OCI-LY3 (cell line): ENCODE data around the gene CHRDL1.

Experiments
- H2AFZ ChIP-seq: fragments of 200-600, 300-600 bp; shearing (Covaris generic); 2 replicates; pipeline ENCODE4 v1.6.0; 2014; ENCODE audit warnings: antibody characterized with exemption, low read depth, low read length
- H3K27ac ChIP-seq: fragments of 200-600, 300-600 bp; sonication (generic); 2 replicates; pipeline ENCODE4 v1.5.1; 2014; ENCODE audit warnings: mild to moderate bottlenecking, low read length, moderate library complexity, mixed read lengths
- H3K27me3 ChIP-seq: fragments of 200-600, 300-600 bp; sonication (generic); 2 replicates; pipeline ENCODE4 v1.6.1; 2014; ENCODE audit warnings: low read depth, low read length, mixed read lengths
- H3K36me3 ChIP-seq: fragments of 200-600, 300-600 bp; sonication (generic); replicated peaks from 2 replicates; pipeline ENCODE3; 2014; ENCODE audit warnings: low read depth, low read length, mixed read lengths
- H3K4me1 ChIP-seq: fragments of 300-600, 200-600 bp; sonication (generic); 2 replicates; pipeline ENCODE4 v1.6.1; 2014; ENCODE audit warnings: low read length, mixed read lengths
- H3K4me2 ChIP-seq: fragments of 200-600, 300-600 bp; sonication (generic); 2 replicates; pipeline ENCODE4 v1.6.1; 2014; ENCODE audit warnings: low read length, mixed read lengths
- H3K4me3 ChIP-seq: fragments of 300-600, 200-600 bp; sonication (generic); 2 replicates; pipeline ENCODE4 v1.5.1; 2014; ENCODE audit warnings: antibody characterized with exemption, mild to moderate bottlenecking, low read length, moderate library complexity
- H3K79me2 ChIP-seq: fragments of 300-600, 200-600 bp; shearing (Covaris generic); 2 replicates; pipeline ENCODE4 v1.6.1; 2014; ENCODE audit warnings: mild to moderate bottlenecking, low read length, mixed read lengths
- H3K9ac ChIP-seq: fragments of 300-600, 200-600 bp; shearing (Covaris generic); 2 replicates; pipeline ENCODE4 v1.6.0; 2014; ENCODE audit warnings: mild to moderate bottlenecking, low read length, moderate library complexity
- H3K9me3 ChIP-seq: fragments of 200-600, 300-600 bp; shearing (Covaris generic); 2 replicates; pipeline ENCODE4 v1.6.1; 2014; ENCODE audit warnings: low read length, mixed read lengths; ENCODE audit not compliant: insufficient read depth
- H4K20me1 ChIP-seq: fragments of 200-600, 300-600 bp; sonication (generic); 2 replicates; pipeline ENCODE4 v1.6.1; 2016; ENCODE audit warnings: low read length, mixed read lengths; ENCODE audit not compliant: insufficient read depth
- EZH2phosphoT487 ChIP-seq: fragments of 200-600 bp; shearing (Covaris generic); IDR thresholded peaks from 2 replicates; pipeline ENCODE4 v1.6.1; 2018; ENCODE audit warnings: antibody characterized with exemption, mixed run types, low read depth
- TF ChIP-seq, protein P1 (sequence below): fragments of 200-600, 300-600 bp; sonication (generic); IDR thresholded peaks from 2 replicates; pipeline ENCODE4 v1.5.1; 2014; ENCODE audit warnings: antibody characterized with exemption, low read length, low read depth

The CHRDL1 gene, protein sequence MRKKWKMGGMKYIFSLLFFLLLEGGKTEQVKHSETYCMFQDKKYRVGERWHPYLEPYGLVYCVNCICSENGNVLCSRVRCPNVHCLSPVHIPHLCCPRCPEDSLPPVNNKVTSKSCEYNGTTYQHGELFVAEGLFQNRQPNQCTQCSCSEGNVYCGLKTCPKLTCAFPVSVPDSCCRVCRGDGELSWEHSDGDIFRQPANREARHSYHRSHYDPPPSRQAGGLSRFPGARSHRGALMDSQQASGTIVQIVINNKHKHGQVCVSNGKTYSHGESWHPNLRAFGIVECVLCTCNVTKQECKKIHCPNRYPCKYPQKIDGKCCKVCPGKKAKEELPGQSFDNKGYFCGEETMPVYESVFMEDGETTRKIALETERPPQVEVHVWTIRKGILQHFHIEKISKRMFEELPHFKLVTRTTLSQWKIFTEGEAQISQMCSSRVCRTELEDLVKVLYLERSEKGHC

DNA sequence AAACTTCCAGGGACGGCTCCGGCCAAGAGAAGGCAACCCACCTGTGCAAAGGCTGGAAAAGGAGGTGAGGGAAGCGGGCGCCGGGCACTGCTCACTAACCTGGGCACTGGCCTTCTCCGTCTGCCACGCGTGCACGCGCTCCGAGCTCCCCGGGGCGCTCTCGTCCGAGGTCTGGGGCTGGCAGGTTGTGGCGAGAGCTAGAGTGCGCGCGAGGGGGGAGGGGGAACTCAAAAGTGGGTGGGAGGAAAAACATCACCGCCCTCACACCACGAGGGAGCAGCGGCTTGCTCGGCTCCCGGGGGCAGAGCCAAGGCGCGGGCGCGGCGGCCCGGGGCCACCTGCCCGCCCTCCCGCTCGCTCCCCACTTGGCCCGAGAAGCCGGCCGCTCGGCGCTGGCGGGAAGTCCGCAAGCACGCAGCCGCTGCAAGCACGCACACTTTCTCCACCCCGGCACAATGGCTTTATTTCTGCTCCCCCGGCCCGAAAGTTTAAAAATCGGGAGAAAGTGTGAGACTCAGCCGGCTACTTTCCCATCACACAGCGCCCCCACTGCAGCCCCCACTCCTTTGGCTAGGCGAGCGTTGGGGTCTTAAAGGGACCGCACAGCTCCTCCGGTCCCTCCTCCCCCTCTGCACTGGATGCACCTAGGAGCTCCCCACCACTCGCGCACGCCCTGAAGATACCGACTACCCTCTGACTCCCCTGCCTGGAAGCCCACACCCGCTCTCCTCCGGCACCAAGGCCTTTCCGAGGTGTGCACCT, at the start of gene CHRDL1:
Gene CHRDL1 (minus strand): TSS at position 173 of the 762 bp plus-strand sequence. CDS start 3,636 bp downstream, outside the sequence.
- Histone ChIP-seq H4K20me1 (no peaks in the 10 kb centered on the region), H3K36me3 (no peaks in the 10 kb centered on the region), H3K27ac (no peak within 1 kb of the TSS), H3K79me2 (no peaks in the 10 kb centered on the region), H3K4me2 (no peak within 1 kb of the TSS), H3K9ac (no peak within 1 kb of the TSS), H3K27me3 (no peaks in the 10 kb centered on the region), H2AFZ (no peak within 1 kb of the TSS), H3K4me1 (no peaks in the 10 kb centered on the region), H3K4me3 (no peak within 1 kb of the TSS), H3K9me3 (no peaks in the 10 kb centered on the region)
- TF ChIP-seq EZH2phosphoT487: no peak
- TF ChIP-seq, protein P1, sequence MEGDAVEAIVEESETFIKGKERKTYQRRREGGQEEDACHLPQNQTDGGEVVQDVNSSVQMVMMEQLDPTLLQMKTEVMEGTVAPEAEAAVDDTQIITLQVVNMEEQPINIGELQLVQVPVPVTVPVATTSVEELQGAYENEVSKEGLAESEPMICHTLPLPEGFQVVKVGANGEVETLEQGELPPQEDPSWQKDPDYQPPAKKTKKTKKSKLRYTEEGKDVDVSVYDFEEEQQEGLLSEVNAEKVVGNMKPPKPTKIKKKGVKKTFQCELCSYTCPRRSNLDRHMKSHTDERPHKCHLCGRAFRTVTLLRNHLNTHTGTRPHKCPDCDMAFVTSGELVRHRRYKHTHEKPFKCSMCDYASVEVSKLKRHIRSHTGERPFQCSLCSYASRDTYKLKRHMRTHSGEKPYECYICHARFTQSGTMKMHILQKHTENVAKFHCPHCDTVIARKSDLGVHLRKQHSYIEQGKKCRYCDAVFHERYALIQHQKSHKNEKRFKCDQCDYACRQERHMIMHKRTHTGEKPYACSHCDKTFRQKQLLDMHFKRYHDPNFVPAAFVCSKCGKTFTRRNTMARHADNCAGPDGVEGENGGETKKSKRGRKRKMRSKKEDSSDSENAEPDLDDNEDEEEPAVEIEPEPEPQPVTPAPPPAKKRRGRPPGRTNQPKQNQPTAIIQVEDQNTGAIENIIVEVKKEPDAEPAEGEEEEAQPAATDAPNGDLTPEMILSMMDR: no peak

DNA sequence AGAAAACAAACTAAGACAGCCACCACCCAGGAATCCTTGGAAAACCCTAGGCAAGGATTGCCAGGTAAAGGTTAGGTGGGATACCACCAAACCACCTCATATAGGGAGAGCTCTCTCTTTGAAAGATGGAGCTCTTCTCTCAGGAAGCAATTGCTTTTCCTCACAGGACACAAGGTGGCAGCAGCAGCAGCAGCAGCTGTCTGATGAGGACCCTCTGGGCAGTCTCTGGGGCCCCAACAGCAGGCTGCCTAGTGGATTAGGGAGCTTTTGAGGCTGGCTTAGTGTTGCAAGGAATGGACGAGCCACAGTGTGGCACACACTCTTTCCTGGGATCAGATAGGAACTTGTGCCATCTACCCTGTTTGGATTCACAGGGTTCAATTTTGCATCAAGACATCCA, 41.4 kb upstream of the CHRDL1 start:
- no peak overlapping the region for H3K27ac ChIP-seq
- H4K20me1 ChIP-seq: no peaks in the 10 kb centered on the region
- no peaks in the 10 kb centered on the region for H3K27me3 ChIP-seq
- H3K4me3 ChIP-seq: no peak overlapping the region
- H3K4me1 ChIP-seq: no peaks in the 10 kb centered on the region
- no peaks in the 10 kb centered on the region for H3K9me3 ChIP-seq
- no peak overlapping the region for H3K9ac ChIP-seq
- no peak overlapping the region for H2AFZ ChIP-seq
- H3K79me2 ChIP-seq: no peaks in the 10 kb centered on the region
- no peaks in the 10 kb centered on the region for H3K36me3 ChIP-seq
- TF ChIP-seq, protein P1: peak; percentile 33
- TF ChIP-seq EZH2phosphoT487: no peak
- no peak overlapping the region for H3K4me2 ChIP-seq

DNA sequence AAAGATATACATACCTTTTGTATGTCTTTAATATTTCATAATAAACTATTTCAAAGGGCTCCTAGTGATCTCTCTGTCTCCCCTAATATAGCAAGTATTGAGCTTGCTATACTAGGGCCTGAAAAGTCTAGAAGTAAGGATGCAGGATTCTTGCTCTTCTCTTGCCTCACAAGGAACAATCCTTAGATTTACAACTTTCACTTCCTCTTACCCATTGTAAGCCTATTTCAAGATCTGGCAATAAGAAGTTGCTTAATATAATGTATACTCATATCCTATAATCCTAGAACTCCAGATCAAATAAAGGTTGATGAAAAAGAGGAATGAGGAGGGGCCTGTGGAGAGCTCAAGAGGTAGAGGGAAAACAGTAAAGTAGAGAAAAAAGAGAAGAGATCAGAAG, 40.8 kb upstream of the CHRDL1 start:
- H4K20me1 ChIP-seq: no peaks in the 10 kb centered on the region
- TF ChIP-seq, protein P1: no peak
- TF ChIP-seq EZH2phosphoT487: no peak
- H3K79me2 ChIP-seq: no peaks in the 10 kb centered on the region
- H3K27me3 ChIP-seq: no peaks in the 10 kb centered on the region
- H3K9ac ChIP-seq: no peak overlapping the region
- H3K4me2 ChIP-seq: no peak overlapping the region
- H2AFZ ChIP-seq: no peak overlapping the region
- no peaks in the 10 kb centered on the region for H3K4me1 ChIP-seq
- no peaks in the 10 kb centered on the region for H3K9me3 ChIP-seq
- no peak overlapping the region for H3K4me3 ChIP-seq
- H3K36me3 ChIP-seq: no peaks in the 10 kb centered on the region
- H3K27ac ChIP-seq: no peak overlapping the region

DNA sequence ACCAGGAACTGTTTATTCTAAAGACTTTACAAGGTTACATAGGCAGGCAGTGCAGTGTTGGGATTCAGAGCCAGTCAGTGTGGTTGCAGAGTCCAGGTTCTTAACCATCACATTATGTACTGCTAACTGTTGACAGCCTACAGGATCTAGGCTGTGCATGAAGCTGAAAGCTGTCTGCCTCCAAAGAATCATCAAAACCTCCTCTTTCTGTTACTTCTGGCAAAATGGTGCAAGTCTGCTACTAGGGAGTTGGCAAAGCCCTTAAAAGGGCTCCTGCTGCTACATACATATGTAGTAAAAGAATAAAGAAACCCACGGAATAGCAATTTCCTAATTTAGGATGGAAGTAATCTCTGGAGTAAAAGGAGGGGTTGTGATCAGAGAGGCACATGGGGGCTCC, 40.4 kb upstream of the CHRDL1 start:
- Histone ChIP-seq H3K4me2 (no peak overlapping the region), H3K4me3 (no peak overlapping the region), H3K9ac (no peak overlapping the region), H3K79me2 (no peaks in the 10 kb centered on the region), H3K4me1 (no peaks in the 10 kb centered on the region), H3K36me3 (no peaks in the 10 kb centered on the region), H3K27ac (no peak overlapping the region), H3K9me3 (no peaks in the 10 kb centered on the region), H2AFZ (no peak overlapping the region), H3K27me3 (no peaks in the 10 kb centered on the region), H4K20me1 (no peaks in the 10 kb centered on the region)
- TF ChIP-seq EZH2phosphoT487: no peak
- TF ChIP-seq, protein P1: no peak
